DMS153 treated with DMSO at 0.1 percent for 48 hours (cell line): Measurements from ENCODE around the gene CCDC60.

Source experiments
- DNase-seq: peaks from one replicate; lab custom pipeline; 2025; ENCODE audit not compliant: unreplicated experiment; lab: John Stamatoyannopoulos, UW

The CCDC60 gene, protein sequence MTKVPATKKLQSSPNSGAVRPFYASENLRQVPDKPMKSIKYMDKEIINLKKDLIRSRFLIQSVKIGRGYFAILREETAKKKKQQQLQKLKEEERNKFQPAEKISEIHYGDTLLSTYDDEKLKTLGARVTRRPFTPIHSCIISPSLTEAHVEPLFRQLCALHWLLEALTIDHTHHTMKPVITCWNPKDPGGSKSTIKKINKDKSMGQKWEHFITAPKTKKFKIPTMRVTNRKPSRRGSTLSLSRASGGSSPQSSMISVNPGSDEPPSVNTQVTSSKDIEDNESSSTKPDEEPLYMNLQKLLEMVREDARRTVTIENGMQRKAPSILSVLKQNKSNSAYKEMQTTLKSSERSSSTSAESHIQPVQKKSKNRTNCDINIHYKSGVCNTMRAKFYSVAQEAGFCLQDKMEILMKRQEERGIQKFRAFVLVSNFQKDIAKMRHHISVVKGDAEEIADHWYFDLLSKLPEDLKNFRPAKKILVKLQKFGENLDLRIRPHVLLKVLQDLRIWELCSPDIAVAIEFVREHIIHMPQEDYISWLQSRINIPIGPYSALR

DNA sequence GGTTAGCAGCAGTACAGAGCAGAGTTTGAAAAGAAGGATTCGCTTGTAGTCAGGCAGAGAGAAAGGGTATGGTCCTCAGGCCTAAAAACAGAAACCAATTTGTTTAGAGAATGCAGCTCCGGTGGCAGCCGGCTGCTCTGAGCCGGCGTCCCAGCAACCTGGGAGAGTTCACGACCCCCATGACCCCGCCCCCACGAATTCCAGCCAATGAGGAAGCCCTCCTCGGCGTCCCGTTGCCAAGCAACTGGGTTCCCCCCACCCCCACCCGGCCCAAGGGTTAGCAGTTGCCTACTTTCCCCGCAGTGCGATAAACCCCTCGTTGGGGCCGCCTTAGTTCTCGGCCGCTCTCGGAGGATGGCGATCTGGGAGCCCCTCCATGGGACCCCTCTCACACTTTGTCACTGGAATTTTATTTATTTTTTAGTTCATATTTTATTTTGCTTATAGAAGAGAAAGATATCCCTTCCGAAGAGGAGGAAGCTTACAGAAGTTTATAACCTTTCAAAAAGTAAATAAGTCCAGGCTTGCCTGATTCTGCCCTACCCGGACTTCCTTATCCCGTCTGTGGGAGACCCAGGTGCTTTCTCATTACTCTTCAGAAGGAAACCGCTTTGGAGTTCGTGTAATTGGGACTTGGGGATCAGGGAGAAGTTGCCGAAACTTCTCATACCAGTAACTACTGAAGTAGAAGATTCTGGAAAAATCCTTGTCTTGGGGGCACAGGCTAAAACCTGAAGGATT is at the start of gene CCDC60:
TSS of gene CCDC60 (plus strand) at position 300 of the 741 bp plus-strand sequence. CDS start 448 bp downstream, outside the sequence.
- no peak for DNase-seq

GRCh38 chr12:119288576-119288975 is 46.0 kb upstream of the CCDC60 start:
- no peak for DNase-seq

DNA sequence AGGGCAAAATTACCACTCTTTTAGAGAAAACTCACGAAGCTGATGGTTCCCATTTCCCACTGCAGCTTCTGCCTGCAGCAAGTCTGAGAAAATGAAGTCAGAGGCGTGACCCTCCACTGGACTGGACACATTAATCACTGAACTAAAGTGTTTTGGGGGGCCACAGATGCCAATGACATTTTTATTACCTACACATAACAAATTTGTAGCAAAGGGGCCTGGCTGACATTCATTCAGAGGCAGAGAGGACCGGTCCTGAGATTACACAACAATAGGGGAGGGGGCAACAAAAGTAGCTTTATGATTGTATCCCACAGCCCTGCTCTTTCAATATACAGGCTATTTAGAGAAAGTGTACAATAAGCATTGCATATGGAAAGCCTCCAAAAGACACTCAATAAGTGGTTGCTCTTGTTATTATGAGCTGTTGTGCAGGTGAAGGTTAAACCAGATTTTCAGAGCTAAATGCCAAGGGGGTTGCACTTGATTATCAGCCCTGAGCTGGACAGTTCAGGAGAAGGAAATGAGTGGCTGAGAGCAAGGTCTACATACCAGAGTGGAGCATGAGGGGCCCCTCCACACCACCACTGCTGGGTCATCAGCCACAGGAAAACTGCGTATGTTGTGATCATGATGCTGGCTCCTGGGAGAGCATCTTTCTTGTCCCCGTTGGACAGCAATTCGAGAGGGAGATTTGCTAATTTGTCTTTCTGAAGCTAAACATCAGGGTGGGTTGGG is 41.5 kb upstream of the CCDC60 start:
- DNase-seq: no peak

DNA sequence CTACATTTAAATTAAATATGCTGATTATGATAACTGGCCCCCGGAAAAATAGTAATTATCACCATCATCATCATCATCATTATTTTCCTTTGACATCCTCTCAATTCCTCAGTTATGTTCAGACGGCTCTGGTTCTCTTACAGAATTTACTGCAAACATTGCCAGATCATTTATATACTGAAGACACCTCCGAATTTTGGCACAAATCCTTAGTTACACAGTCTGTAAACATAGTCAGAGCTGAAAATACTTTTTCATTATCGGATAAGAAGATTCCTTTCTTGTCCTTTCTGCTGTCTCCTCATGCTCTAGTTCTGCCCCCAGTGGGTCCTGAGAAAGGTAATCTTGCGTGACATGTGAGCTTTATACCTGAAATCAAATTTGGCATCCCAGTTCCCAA is 40.3 kb upstream of the CCDC60 start:
- DNase-seq: no peak

- no peak for DNase-seq
Measured at GRCh38 chr12:119296535-119296934, 38.0 kb upstream of the CCDC60 start.

- DNase-seq: no peak
Measured at GRCh38 chr12:119299130-119299529, 35.4 kb upstream of the CCDC60 start.

- DNase-seq: no peak
Measured at GRCh38 chr12:119301379-119301778, 33.1 kb upstream of the CCDC60 start.

GRCh38 chr12:119302451-119303080 is 32.0 kb upstream of the CCDC60 start:
- no peak for DNase-seq

DNA sequence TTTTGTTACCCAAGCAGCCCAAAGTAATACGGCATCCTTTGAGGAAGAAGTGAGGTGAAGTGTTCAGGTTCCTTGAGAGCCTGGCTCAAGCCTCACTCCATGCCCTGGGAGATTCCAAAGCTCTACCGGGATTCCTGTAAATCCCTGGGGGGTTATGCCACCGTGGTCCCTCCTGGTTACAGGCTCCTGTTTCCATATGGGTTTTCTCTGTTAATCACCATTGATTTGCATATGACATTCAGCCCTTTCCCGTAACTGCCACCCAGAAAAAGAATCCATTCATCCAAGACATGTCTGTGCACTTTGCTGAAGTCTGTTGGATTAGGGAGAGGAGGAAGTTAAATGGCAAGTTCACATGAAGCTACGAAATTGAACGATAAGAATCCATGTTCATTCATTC is 27.9 kb upstream of the CCDC60 start:
- DNase-seq: no peak

GRCh38 chr12:119307747-119308146 is 26.8 kb upstream of the CCDC60 start:
- DNase-seq: no peak

DNA sequence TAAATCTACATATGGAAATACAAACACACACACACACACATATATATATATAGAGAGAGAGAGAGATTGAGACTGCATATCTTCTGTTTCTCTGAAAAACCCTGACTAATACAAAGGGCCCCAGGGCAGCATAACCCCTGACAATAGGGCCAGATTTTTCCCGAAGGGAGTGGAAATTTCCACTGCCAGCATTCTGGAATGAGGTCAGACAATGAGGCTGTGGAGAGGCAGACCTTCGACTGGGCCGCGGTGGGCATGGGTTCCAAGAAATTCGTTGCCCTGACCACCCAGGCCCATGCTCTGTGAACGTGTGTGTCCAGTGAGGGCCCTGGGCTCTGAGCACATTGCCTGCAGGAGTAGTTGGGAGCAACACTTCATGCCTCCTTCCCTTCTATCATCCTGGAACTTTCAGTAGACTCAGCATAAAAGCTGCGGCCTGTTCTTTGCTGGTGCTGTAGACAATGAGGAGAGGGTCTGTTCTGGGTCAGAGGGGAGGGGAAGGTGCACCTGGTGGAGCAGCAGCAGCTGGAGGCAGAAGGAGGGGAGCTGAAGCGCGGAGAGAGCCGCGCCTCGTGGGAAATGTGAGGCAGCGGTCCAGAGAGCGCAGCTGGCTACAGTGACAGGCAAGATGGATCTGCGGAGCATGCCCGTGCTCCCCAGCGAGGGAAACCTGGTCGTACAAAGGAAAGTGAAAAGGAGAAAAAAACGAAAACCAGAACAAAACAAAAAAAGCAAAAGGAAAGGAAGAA is 25.6 kb upstream of the CCDC60 start:
- no peak for DNase-seq

GRCh38 chr12:119311878-119312277 is 22.7 kb upstream of the CCDC60 start:
- no peak for DNase-seq

DNA sequence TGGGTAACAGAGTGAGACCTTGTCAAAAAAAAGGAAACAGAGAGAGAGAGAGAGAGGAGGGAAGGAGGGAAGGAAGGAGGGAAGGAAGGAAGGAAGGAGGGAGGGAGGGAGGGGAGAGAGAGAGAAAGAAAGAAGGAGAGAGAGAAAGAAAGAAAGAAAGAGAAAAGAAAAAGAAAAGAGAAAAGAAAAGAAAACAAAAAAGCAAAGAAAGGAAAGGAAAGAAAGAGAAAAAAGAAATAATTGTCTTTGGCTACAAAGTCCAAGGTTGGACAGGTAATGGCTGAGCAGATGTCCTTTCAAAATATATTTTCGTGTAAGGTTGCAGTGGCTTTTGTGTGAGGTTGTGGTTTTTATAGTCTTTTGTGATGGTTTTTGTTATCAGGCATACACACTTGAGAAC is 21.6 kb upstream of the CCDC60 start:
- DNase-seq: no peak

DNA sequence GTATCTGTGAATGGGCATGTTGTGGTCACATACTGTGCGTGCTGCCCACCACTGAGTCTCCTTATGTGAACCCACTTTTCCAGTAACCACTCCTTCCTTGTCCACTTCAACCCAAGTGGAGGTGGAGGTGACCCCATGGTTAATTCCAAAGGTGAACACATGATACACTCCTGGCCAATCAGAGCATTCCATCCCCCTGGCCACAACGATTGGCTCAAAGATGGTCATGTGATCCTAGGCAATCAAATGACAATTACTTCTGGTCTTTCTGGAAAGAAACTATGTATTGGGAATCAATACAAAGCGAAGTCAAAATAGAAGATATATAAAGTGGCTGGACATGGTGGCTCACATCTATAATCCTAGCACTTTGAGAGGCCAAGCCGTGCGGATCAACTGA is 20.2 kb upstream of the CCDC60 start:
- no peak for DNase-seq

DNA sequence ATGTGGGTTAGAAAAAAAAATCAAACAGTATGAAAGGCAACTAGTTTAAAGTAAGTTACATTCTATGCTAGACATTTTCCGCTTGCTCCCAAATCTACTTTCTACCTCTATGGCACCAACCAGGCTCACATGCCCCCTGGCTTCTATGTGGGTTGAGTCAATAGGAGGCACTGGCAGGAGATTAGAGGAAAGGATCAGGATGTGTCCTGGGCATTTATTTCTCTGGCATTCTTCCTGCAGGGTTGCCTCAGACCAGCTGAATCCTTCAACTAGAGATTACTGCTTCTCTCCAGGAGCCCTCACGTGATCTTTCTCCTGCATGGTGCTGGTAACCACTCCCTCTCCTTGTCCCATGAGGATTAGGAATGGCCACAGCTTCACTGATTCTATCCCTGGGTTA is 14.9 kb upstream of the CCDC60 start:
- no peak for DNase-seq

DNA sequence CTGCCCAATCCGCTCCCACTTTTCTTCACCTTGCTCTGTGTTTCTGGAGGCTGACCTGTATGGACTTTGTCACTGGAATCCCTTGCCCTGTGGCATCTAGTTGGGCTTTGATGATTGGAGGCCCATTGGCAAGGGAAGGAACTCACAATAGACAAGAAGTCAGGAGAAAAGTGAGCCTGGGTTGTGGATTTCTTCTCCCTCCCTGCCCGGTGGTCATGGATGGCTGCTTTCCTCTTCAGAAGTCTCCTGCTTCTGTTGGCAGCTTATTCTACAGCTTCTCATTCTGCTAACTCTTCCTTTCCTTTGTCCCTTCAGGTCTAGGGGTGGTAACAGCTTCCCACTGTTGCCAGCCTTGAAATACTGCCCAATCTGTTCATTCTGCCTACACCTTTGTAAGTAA is 13.9 kb upstream of the CCDC60 start:
- DNase-seq: no peak

- DNase-seq: no peak
Measured at GRCh38 chr12:119322301-119322723, 12.2 kb upstream of the CCDC60 start.

DNA sequence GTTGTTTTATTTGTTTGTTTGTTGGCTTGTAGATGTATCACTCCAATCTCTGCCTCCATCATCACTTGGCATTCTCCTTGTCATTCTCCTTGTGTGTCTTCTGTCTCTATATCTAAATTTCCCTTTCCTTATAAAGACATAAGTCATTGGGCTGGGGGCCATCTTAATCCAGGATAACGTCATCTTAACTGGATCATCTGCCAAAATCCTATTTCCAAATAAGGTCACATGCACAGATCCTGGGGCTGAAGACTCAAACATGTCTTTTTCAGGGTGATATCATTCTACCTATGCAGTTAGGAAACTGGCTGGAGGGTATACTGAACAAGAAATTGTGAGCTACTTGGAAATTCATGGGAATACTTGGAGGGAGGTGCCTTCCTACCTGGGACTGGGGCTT is 8.7 kb upstream of the CCDC60 start:
- DNase-seq: no peak

- no peak for DNase-seq
Measured at GRCh38 chr12:119326341-119326740, 8.2 kb upstream of the CCDC60 start.

DNA sequence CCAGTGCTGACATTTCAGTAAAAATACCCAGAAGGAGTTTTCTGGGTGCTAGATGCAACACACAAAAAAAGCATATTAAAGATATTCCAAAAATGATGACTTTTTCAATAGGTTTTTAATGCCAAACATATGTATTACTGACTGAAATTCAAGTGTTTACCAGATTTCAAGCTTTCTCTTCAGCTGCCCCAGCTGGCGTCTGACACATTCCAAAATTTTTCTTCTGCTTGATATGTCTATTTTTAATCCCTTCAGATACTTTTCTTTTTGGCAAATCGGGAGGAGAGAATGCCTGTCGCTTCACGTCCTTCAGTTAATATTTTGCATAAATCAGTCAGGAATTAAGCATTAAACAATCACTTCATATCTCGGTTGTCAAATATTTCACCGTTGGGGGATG is 7.1 kb upstream of the CCDC60 start:
- no peak for DNase-seq
